HEK293 (cell line): ENCODE results near the gene TCF7L2.

ENCODE experiments used
- CTCF ChIA-PET: fragments of 350-600 bp; formaldehyde crosslinking; extraction: SDS; loops from one replicate; lab custom pipeline; 2021; ENCODE audit warnings: antibody characterized with exemption; lab: Yijun Ruan, JAX
- POLR2A ChIA-PET: fragments of 300-600 bp; formaldehyde crosslinking; extraction: SDS; loops from one replicate; lab custom pipeline; 2020; ENCODE audit warnings: antibody characterized with exemption, inconsistent platforms; lab: Yijun Ruan, JAX
- H3K27ac ChIP-seq: fragments of 200-500 bp; sonication (Bioruptor generic); 2 replicates; pipeline ENCODE4 v1.5.1; 2014; ENCODE audit warnings: low read depth, low read length, control low read depth, inconsistent platforms; ENCODE audit errors: extremely low read depth
- H3K36me3 ChIP-seq, 2 experiments: fragments of 200-500 bp in 1 of 2; sonication (Bioruptor generic) in 1 of 2; 1 replicate in 1 of 2; 2 replicates in 1 of 2; pipeline ENCODE4 v1.5.1; 2014 to 2017; ENCODE audit warnings: inconsistent platforms in 2 of 2, low read length in 2 of 2; ENCODE audit not compliant: control insufficient read depth in 2 of 2, insufficient read depth in 1 of 2
- H3K4me1 ChIP-seq: fragments of 200-500 bp; sonication (Bioruptor generic); 2 replicates; pipeline ENCODE4 v1.5.1; 2014; ENCODE audit warnings: mild to moderate bottlenecking, low read length, inconsistent platforms; ENCODE audit not compliant: control insufficient read depth, insufficient read depth
- H3K4me3 ChIP-seq: 2 replicates; pipeline ENCODE4 v1.5.1; 2011; ENCODE audit warnings: low read depth, mild to moderate bottlenecking, control low read depth, low read length, moderate library complexity
- H3K9me3 ChIP-seq: fragments of 200-500 bp; sonication (Bioruptor generic); 2 replicates; pipeline ENCODE4 v1.5.1; 2014; ENCODE audit warnings: low read depth, low read length, inconsistent platforms; ENCODE audit not compliant: control insufficient read depth, insufficient read depth
- BCL11A ChIP-seq: fragments of 450-650 bp; formaldehyde crosslinking; IDR thresholded peaks from 2 replicates; pipeline ENCODE4 v1.5.1; 2016; ENCODE audit warnings: low read depth, missing biosample characterization, missing genetic modification characterization
- BCL11B ChIP-seq: fragments of 450-650 bp; formaldehyde crosslinking; IDR thresholded peaks from 2 replicates; pipeline ENCODE4 v1.5.1; 2016; ENCODE audit warnings: low read depth, missing biosample characterization, missing genetic modification characterization
- HOXA7 ChIP-seq: sonication (generic); formaldehyde crosslinking; IDR thresholded peaks from 2 replicates; pipeline ENCODE4 v1.8.1; 2022; ENCODE audit warnings: missing genetic modification reagents, borderline replicate concordance
- OVOL3 ChIP-seq: fragments of 450-650 bp; formaldehyde crosslinking; IDR thresholded peaks from 2 replicates; pipeline ENCODE4 v1.5.1; 2016; ENCODE audit warnings: missing biosample characterization, missing genetic modification characterization
- PRDM4 ChIP-seq: fragments of 450-650 bp; formaldehyde crosslinking; IDR thresholded peaks from 2 replicates; pipeline ENCODE4 v1.5.1; 2017; ENCODE audit warnings: missing biosample characterization, missing genetic modification characterization
- TRIM28 ChIP-seq: IDR thresholded peaks from 2 replicates; pipeline ENCODE4 v1.6.1; 2011; ENCODE audit warnings: low read length, control low read depth, borderline replicate concordance
- YY1 ChIP-seq: fragments of 450-650 bp; formaldehyde crosslinking; IDR thresholded peaks from 2 replicates; pipeline ENCODE4 v1.5.1; 2018; ENCODE audit warnings: missing biosample characterization, missing genetic modification characterization
- ZBTB10 ChIP-seq: fragments of 450-650 bp; formaldehyde crosslinking; IDR thresholded peaks from 2 replicates; pipeline ENCODE4 v1.5.1; 2016; ENCODE audit warnings: missing biosample characterization, missing genetic modification characterization
- ZFP37 ChIP-seq: fragments of 450-650 bp; formaldehyde crosslinking; IDR thresholded peaks from 2 replicates; pipeline ENCODE4 v1.5.1; 2016; ENCODE audit warnings: missing biosample characterization, missing genetic modification characterization
- ZFP41 ChIP-seq: fragments of 450-650 bp; formaldehyde crosslinking; IDR thresholded peaks from 2 replicates; pipeline ENCODE4 v1.5.1; 2016; ENCODE audit warnings: missing biosample characterization, missing genetic modification characterization, borderline replicate concordance
- ZNF121 ChIP-seq: fragments of 450-650 bp; formaldehyde crosslinking; IDR thresholded peaks from 2 replicates; pipeline ENCODE4 v1.5.1; 2016; ENCODE audit warnings: missing biosample characterization, missing genetic modification characterization
- ZNF132 ChIP-seq: fragments of 450-650 bp; formaldehyde crosslinking; IDR thresholded peaks from 2 replicates; pipeline ENCODE4 v1.5.1; 2017; ENCODE audit warnings: missing biosample characterization, missing genetic modification characterization, borderline replicate concordance
- ZNF18 ChIP-seq: fragments of 450-650 bp; formaldehyde crosslinking; IDR thresholded peaks from 2 replicates; pipeline ENCODE4 v1.5.1; 2016; ENCODE audit warnings: missing biosample characterization, missing genetic modification characterization
- ZNF248 ChIP-seq: fragments of 450-650 bp; formaldehyde crosslinking; IDR thresholded peaks from 2 replicates; pipeline ENCODE4 v1.5.1; 2017; ENCODE audit warnings: missing biosample characterization, missing genetic modification characterization
- ZNF335 ChIP-seq: fragments of 450-650 bp; formaldehyde crosslinking; conservative IDR thresholded peaks from 2 replicates; pipeline ENCODE4 v1.5.1; 2016; ENCODE audit warnings: missing biosample characterization, missing genetic modification characterization
- ZNF423 ChIP-seq: fragments of 450-650 bp; formaldehyde crosslinking; IDR thresholded peaks from 2 replicates; pipeline ENCODE4 v1.5.1; 2016; ENCODE audit warnings: missing biosample characterization, missing genetic modification characterization
- ZNF449 ChIP-seq: fragments of 450-650 bp; formaldehyde crosslinking; IDR thresholded peaks from 2 replicates; pipeline ENCODE4 v1.5.1; 2017; ENCODE audit warnings: missing biosample characterization, mild to moderate bottlenecking, missing genetic modification characterization, moderate library complexity
- ZNF549 ChIP-seq: fragments of 450-650 bp; IDR thresholded peaks from 2 replicates; pipeline ENCODE4 v1.5.1; 2018; ENCODE audit warnings: missing biosample characterization, missing genetic modification characterization, mild to moderate bottlenecking, inconsistent platforms, moderate library complexity
- ZNF704 ChIP-seq: fragments of 450-650 bp; formaldehyde crosslinking; IDR thresholded peaks from 2 replicates; pipeline ENCODE4 v1.5.1; 2016; ENCODE audit warnings: missing biosample characterization, missing genetic modification characterization
- ZNF785 ChIP-seq: fragments of 450-650 bp; formaldehyde crosslinking; IDR thresholded peaks from 2 replicates; pipeline ENCODE4 v1.5.1; 2016; ENCODE audit warnings: missing biosample characterization, missing genetic modification characterization
- ZNF843 ChIP-seq: fragments of 450-650 bp; formaldehyde crosslinking; IDR thresholded peaks from 2 replicates; pipeline ENCODE4 v1.5.1; 2016; ENCODE audit warnings: missing biosample characterization, missing genetic modification characterization

The TCF7L2 gene

DNA sequence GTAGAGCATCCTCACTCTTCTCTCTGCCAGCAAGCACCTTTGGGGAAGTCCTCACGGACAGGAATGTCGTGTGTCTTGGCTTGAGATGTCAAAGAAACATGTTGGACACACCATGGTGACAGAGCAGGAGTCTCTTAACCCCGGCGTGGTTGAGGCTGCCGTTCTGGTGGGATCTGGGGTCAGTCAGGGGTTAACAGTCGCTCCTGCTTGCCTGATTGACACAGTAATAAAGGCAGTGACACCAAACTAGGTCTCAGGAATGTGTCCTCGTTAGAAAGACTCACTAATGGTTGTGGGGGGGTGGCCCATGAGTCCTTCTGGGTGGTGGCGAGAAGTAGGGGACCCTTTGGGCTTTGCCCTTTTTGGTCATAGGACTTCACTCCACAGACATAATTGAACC is 69.0 kb downstream of the TCF7L2 start:
- peaks cover 12% of the 10 kb centered on the region; the same call in 1 of the 2 replicates for H3K4me1 ChIP-seq
- ChIA-PET CTCF (no interaction called here), POLR2A (no interaction called here)
- H3K9me3 ChIP-seq, result no peaks in the 10 kb centered on the region
- H3K4me3 ChIP-seq, result no peak overlapping the region
- H3K27ac ChIP-seq, result no peak overlapping the region
- TF ChIP-seq TRIM28, result no peak
- TF ChIP-seq HOXA7 (CRISPR knock-in tag), result no peak
- no peak for TF ChIP-seq PRDM4 (tag by site-specific recombination)
- no peak for TF ChIP-seq ZFP37
- no peak for TF ChIP-seq ZBTB10 (tag by site-specific recombination)
- TF ChIP-seq ZFP41, result no peak
- TF ChIP-seq, all 188 proteins: peak for 0
- no peaks in the 10 kb centered on the region for H3K36me3 ChIP-seq

- no peaks in the 10 kb centered on the region; a peak in 1 of 3 replicates for H3K36me3 ChIP-seq
- CTCF ChIA-PET, result no interaction called here
- H3K27ac ChIP-seq, result no peak overlapping the region
- no peaks in the 10 kb centered on the region for H3K9me3 ChIP-seq
- peaks cover 12% of the 10 kb centered on the region; the same call in 1 of the 2 replicates for H3K4me1 ChIP-seq
- POLR2A ChIA-PET, result no interaction called here
- 0 out of 2 replicates have a peak, but pooled peaks have one; percentile 18 for TF ChIP-seq YY1 (tag by site-specific recombination)
- 0 out of 2 replicates have a peak, but pooled peaks have one; percentile 25 for TF ChIP-seq ZNF335
- 0 out of 2 replicates have a peak, but pooled peaks have one; percentile 28 for TF ChIP-seq BCL11B (tag by site-specific recombination)
- TF ChIP-seq ZNF449 (tag by site-specific recombination), result no peak
- TF ChIP-seq BCL11A (tag by site-specific recombination), result 0 out of 2 replicates have a peak, but pooled peaks have one; percentile 25
- TF ChIP-seq ZNF704, result no peak
- H3K4me3 ChIP-seq, result no peak overlapping the region
Observed at GRCh38 chr10:113019692-113020474, 69.8 kb downstream of the TCF7L2 start.

DNA sequence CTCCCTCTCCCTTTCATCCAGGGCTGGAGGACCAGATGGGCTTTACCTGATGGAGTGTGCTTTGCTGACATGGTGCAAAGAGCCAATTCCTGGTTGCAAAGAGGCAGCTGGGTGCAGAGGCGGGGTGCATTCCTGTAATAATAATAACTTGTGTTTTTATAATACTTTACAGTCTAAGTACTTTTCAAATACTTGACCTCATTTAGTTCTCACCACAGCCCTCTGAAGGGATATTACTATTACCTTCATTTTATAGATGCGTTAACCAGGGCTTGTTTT is 70.4 kb downstream of the TCF7L2 start:
- Histone ChIP-seq H3K4me3 (no peak overlapping the region), H3K27ac (no peak overlapping the region), H3K36me3 (no peaks in the 10 kb centered on the region; a peak in 1 of 3 replicates), H3K4me1 (peaks cover 12% of the 10 kb centered on the region; the same call in 1 of the 2 replicates), H3K9me3 (no peaks in the 10 kb centered on the region)
- ChIA-PET POLR2A (no interaction called here), CTCF (interaction anchor here (1.1 kb wide), 1 partner anchor 107 kb away, joined by 3 read pairs; no protein-coding TSS in a partner anchor)
- TF ChIP-seq ZNF132 (tag by site-specific recombination), result no peak
- no peak for TF ChIP-seq ZNF549
- TF ChIP-seq ZNF843 (tag by site-specific recombination), result no peak
- no peak for TF ChIP-seq ZNF248 (tag by site-specific recombination)
- TF ChIP-seq OVOL3 (tag by site-specific recombination), result no peak
- TF ChIP-seq ZNF121 (tag by site-specific recombination), result no peak
- 0 out of 2 replicates have a peak, but pooled peaks have one; percentile 24 for TF ChIP-seq ZNF18 (tag by site-specific recombination)
- no peak for TF ChIP-seq ZNF423 (tag by site-specific recombination)
- TF ChIP-seq ZNF785 (tag by site-specific recombination), result no peak
